ENCODE results near the gene METTL1. TPM values are rescaled to one million over a fixed set of nuclear protein-coding genes. Genes with fewer than 3 reads are reported as not detected.
A peak's percentile ranks its signal among the peaks of the same experiment; 100 is the strongest.

METTL1 gene
- total RNA-seq, 1 donor from 2014 or later, result 13.6 TPM

- peak; percentile 69 for DNase-seq (ENCODE audit: low read depth)
Observed at GRCh38 chr12:57754411-57755193, 17.3 kb downstream of the METTL1 start, which contains the start of gene MARCHF9. MARCHF9 (plus strand) TSS chr12:57755103; CDS start chr12:57755529, 426 bp downstream.

GRCh38 chr12:57753756-57754337 lies 18.1 kb downstream of the METTL1 start:
- DNase-seq (ENCODE audit: low read depth), result no peak

- no peak for DNase-seq (ENCODE audit: low read depth)
Observed at GRCh38 chr12:57752668-57753000, 19.3 kb downstream of the METTL1 start.

GRCh38 chr12:57751788-57752667 lies 19.9 kb downstream of the METTL1 start, which contains the start of gene CDK4:
CDK4 (minus strand) TSS chr12:57752310; CDS start chr12:57751717, 593 bp downstream.
- peak; percentile 99 for DNase-seq (ENCODE audit: low read depth)

GRCh38 chr12:57751432-57751787 lies 20.5 kb downstream of the METTL1 start:
- no peak for DNase-seq (ENCODE audit: low read depth)

GRCh38 chr12:57750561-57751431 lies 21.1 kb downstream of the METTL1 start:
- no peak for DNase-seq (ENCODE audit: low read depth)

- DNase-seq (ENCODE audit: low read depth), result no peak
Observed at GRCh38 chr12:57749061-57749460, 22.8 kb downstream of the METTL1 start.

GRCh38 chr12:57746025-57746424 lies 25.9 kb downstream of the METTL1 start:
- no peak for DNase-seq (ENCODE audit: low read depth)

- no peak for DNase-seq (ENCODE audit: low read depth)
Observed at GRCh38 chr12:57745485-57745881, 26.4 kb downstream of the METTL1 start.

GRCh38 chr12:57744777-57745484 lies 27.0 kb downstream of the METTL1 start, which contains the start of gene TSPAN31:
TSPAN31 (plus strand) TSS chr12:57745039; CDS start chr12:57745155, 116 bp downstream.
- DNase-seq (ENCODE audit: low read depth), result peak; percentile 99

GRCh38 chr12:57744194-57744776 lies 27.6 kb downstream of the METTL1 start:
- DNase-seq (ENCODE audit: low read depth), result no peak

- no peak for DNase-seq (ENCODE audit: low read depth)
Observed at GRCh38 chr12:57743769-57744168, 28.1 kb downstream of the METTL1 start.

GRCh38 chr12:57741844-57742738 lies 29.8 kb downstream of the METTL1 start:
- no peak for DNase-seq (ENCODE audit: low read depth)

GRCh38 chr12:57741413-57741789 lies 30.5 kb downstream of the METTL1 start:
- DNase-seq (ENCODE audit: low read depth), result no peak

GRCh38 chr12:57740656-57741412 lies 31.1 kb downstream of the METTL1 start:
- DNase-seq (ENCODE audit: low read depth), result no peak

GRCh38 chr12:57739914-57740538 lies 31.9 kb downstream of the METTL1 start:
- DNase-seq (ENCODE audit: low read depth), result no peak

- no peak for DNase-seq (ENCODE audit: low read depth)
Observed at GRCh38 chr12:57739387-57739786, 32.5 kb downstream of the METTL1 start.
